ENCODE data around the gene RABL2B.
"Not testable (repeated sequence)": the region's sequence is repeated elsewhere in the genome, so short reads cannot be mapped to it uniquely, and the experiment has no call there.

RABL2B gene
- 18.4 reads per million, percentile 45 among the genes with 10 or more reads in this experiment for total RNA-seq

DNA sequence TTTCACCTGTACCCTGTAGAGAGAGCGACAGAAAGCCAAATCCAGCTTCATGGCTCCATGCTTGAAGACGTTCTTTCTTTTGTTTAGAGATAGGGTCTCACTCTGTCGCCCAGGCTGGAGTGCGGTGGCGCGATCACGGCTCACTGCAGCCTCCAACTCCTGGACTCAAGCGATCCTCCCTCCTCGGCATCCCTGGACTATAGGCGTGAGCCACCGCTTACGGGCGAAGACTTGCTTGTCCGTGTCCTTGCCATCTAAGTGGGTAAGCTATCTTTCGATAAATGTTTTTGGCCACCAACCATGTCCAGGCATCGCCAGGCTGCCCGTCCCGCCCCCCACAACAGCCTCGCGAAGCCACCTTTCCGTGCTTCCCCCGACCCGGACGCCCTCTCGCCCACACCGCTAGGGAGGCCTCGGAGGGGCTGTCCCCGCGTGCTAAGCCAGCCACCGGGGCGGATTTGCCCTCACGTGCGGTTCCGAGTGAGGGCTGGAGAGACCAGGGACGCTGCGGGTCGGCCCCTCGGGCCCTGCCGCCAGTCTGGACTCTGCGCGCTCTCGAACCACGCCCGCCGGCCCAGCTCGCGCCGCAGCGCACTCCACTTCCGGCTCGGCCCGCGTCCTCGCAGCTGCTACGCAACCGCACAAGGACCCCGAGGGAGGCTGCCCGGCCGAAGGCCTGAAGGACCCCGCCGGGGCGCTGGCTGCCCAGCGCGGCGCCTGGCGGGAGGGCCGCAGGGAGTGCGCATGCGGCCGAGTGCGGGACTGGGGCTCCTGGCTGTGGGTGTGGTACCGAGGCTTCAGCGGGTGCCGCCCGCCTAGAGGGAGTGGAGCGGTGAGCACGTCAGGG is at the start of gene RABL2B:
TSS of gene RABL2B (minus strand) at position 604 of the 847 bp plus-strand sequence. CDS start 1,342 bp downstream, outside the sequence.
- DNase-seq: peak; percentile 78

DNA sequence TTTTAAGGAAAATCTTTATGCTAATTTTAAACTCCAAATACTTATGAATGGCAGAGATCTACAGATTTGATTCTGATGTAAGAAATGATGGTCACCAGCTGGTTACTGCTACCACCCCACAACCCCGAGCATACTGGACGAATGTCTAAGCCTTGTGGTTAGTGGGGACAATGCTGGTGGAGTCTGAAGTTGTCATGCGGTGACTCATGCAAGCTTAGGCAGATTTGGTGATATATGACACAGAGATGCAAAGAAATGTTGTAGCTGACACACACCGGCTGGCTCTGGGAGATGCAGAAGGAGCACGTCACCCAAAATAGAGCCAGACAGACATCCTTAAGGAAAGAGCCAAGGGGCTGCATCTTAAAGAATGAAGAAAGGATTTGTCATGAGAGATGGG is 3.5 kb upstream of the RABL2B start:
- not testable (repeated sequence) for DNase-seq

DNA sequence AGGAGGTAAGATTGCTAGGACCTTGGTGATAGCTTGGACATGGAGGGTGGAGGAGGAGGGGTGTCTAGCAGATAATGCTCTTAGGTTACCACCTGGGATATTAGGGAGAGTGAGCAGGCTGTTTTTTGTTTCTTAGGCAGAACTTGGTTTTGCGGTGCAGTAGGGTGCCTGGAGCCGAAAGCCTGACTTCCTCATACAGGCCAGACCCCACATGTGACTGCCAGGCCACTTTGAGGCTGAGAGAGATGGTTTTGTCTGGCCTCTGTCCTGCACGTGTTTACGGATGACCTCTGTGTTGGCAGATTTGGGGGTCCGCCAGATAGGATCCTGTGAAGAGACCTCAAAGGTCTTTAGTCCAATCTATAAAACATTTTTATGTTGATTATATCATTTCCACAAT is 1.9 kb upstream of the RABL2B start:
- not testable (repeated sequence) for DNase-seq

- not testable (repeated sequence) for DNase-seq
Measured at GRCh38 chr22:50783880-50784276, 442 bp upstream of the RABL2B start.

GRCh38 chr22:50782253-50782652 is 1.2 kb downstream of the RABL2B start:
- DNase-seq: not testable (repeated sequence)

GRCh38 chr22:50780244-50780643 is 3.2 kb downstream of the RABL2B start:
- DNase-seq: not testable (repeated sequence)

DNA sequence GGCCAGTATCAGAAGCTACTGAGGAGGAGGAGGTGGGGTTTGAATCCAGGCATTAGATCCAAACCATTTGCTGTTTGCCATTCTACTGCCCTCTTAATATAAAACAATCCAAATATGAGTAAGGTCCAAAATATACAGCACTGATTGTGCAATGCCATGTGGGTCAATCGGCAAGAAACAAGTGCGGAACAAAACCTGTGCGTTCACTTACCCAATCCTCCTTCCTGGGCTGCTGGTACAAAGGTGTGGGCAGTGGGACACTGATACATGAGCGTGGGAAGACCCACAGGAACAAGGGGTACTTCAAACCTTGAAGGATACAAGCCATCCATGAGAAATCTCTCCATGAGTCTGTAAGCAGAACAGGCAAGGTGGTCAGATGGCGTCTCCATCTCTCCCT is 5.8 kb downstream of the RABL2B start:
- DNase-seq: not testable (repeated sequence)

GRCh38 chr22:50775132-50775531 is 8.3 kb downstream of the RABL2B start:
- not testable (repeated sequence) for DNase-seq

DNA sequence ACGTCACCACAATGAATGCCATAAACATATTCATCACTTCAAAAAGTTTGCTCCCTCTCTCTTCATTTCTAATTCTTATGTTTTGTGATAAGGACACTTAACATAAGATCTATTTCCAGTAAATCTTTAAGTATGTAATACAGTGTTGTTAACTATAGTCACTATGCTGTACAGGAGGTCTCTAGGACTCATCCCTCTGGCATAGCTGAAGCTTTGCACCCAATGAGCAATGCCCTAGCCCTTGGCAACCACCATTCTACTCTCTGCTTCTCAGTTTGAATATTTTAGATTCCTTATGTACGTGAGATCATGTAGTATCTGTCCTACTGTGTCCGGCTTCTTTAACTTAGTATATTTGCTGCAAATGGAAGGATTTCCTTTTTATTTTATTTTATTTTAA is 19.1 kb downstream of the RABL2B start:
- DNase-seq: not testable (repeated sequence)

GRCh38 chr22:50761829-50762228 is 21.6 kb downstream of the RABL2B start:
- DNase-seq: not testable (repeated sequence)

DNA sequence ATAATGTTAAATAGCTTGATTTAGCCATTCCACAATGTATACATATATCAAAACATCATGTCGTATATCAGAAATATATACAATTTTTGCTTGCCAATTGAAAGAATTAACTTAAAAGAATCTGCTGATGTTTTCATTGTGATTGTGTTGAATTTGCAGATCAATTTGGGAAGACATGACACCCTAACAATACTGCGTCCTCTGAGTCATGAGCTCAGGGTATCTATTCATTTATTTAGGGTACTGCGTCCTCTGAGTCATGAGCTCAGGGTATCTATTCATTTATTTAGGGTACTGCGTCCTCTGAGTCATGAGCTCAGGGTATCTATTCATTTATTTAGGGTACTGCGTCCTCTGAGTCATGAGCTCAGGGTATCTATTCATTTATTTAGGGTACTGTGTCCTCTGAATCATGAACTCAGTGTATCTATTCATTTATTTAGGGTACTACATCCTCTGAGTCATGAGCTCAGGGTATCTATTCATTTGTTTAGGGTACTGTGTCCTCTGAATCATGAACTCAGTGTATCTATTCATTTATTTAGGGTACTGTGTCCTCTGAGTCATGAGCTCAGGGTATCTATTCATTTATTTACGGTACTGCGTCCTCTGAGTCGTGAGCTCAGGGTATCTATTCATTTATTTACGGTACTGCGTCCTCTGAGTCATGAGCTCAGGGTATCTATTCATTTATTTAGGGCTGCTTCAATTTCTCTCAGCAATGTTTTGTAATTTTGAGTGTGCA is 23.7 kb downstream of the RABL2B start:
- not testable (repeated sequence) for DNase-seq

GRCh38 chr22:50756949-50757491 is 26.4 kb downstream of the RABL2B start:
- peak; percentile 46 for DNase-seq

- DNase-seq: not testable (repeated sequence)
Measured at GRCh38 chr22:50756406-50756805, 27.0 kb downstream of the RABL2B start.

- not testable (repeated sequence) for DNase-seq
Measured at GRCh38 chr22:50755251-50755650, 28.2 kb downstream of the RABL2B start.

- not testable (repeated sequence) for DNase-seq
Measured at GRCh38 chr22:50749302-50750074, 33.9 kb downstream of the RABL2B start.

GRCh38 chr22:50748630-50749029 is 34.8 kb downstream of the RABL2B start:
- not testable (repeated sequence) for DNase-seq

DNA sequence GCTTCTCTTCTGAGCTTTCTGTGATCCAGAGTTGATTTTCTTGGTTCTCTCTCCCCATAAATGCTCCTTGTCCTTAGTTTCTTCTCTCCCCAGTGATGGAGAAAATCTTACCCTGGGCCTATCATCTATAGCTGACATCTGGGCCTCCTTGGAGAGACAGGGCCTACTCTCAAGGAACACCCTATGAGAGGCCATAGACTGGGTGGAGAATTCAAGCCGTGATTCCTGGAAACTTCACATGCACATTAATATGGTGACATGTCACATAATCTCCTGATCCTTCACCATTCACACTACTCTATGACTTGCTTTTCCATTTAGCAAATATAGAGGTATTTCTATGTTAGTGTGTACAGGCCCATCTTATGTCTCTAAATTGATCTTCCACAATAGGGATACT is 35.9 kb downstream of the RABL2B start:
- not testable (repeated sequence) for DNase-seq

GRCh38 chr22:50744424-50744823 is 39.0 kb downstream of the RABL2B start:
- DNase-seq: not testable (repeated sequence)

DNA sequence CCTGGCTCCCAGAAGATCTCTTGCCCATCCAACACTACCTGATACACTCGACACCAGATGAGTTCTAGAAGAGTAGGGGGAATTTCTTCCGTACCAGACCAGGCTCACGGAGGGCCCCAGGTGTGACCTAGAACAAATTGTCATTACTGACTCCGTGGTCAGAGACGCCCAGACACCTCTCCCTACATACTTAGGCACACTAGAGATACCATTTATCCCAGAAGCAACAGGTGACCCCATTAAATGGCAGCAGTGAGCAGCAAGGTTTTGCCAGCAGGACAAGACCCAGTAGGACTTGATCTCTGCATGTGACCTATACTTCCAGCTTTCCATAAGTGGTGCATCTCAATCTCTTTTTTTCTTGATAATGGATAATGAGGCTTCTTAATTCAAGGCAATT is 42.7 kb downstream of the RABL2B start:
- peak; percentile 0 for DNase-seq

DNA sequence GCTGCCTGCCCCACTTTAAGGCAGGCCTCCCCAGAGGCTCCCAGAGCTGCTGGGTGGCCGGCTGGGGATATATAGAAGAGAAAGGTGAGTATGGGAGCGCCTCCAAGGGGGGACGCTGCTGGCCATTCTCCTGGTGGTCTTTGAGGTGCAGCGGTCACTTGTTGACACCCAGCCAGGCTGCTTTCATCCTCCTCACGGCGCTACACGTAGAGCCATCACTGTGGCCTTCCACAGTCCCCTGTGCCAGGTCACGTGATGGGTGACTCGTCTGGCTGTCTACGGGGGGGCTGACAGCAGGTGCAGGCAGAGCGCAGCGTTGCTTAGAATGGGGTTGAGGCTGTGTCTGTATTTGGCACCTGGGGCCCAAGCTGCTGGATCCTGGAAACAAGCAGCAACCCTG is 43.5 kb downstream of the RABL2B start:
- DNase-seq: no peak

GRCh38 chr22:50739279-50739691 is 44.2 kb downstream of the RABL2B start:
- DNase-seq: no peak

DNA sequence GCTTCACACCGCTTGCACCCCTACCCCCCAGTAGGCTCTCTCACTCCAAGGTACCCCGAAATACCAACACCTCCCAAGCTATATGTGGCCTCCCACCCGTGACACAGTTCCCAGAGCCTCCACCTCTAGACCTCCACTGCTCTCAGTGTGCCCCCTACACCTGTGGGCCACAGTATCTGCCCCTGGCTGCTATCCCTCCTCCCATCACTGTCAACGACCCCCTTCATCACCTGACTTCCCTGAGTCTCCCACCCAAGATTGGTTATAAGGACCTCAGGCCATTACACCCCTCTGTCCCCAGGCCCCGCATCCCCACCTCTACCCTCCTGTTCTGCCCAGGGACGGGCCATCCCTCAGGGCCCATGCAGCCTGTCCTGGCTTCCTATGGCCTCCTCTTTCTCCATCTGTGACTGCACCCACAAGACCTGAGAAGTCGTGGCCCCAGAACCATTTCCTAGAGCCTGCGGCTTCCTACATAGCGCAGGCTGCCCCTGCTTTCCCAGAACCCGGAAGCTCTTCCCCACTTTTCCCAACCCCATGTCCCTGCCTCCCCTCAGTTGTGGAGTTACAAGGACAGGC is 44.7 kb downstream of the RABL2B start:
- DNase-seq: peak; percentile 0
